Lung (tissue), 12 donors: ENCODE data around the gene TMEM250. TPM values are rescaled to one million over a fixed set of nuclear protein-coding genes. Genes with fewer than 3 reads are reported as not detected.

ENCODE experiments used
- ATAC-seq: fragments of 200-7000 bp; cut with Tn5 transposase; one replicate; pipeline ENCODE4 v1.9.1; 2020; ENCODE audit warnings: moderate number of reproducible peaks; ENCODE audit not compliant: insufficient read depth, low FRiP score
- DNase-seq, 3 donors: peaks; one replicate each; pipeline ENCODE4 v3.0.0-alpha.2; 2013 to 2017
- H3K27ac ChIP-seq, 2 donors: one replicate each; pipeline ENCODE4 v1.5.1; 2013; ENCODE audit warnings: mild to moderate bottlenecking in 2 of 2, moderate library complexity in 2 of 2, control low read depth in 1 of 2, inconsistent platforms in 1 of 2, low read depth in 1 of 2, low read length in 1 of 2
- H3K27me3 ChIP-seq, 3 donors: one replicate each; pipeline ENCODE4 v1.5.1; 2013; ENCODE audit warnings: low read length in 2 of 3; ENCODE audit not compliant: control insufficient read depth in 3 of 3, insufficient read depth in 3 of 3
- H3K36me3 ChIP-seq, 4 donors: one replicate each; pipeline ENCODE4 v1.5.1; 2013; ENCODE audit warnings: low read length in 4 of 4, mild to moderate bottlenecking in 1 of 4, moderate library complexity in 1 of 4; ENCODE audit not compliant: control insufficient read depth in 4 of 4, insufficient read depth in 4 of 4
- H3K4me1 ChIP-seq, 5 donors: one replicate each; pipeline ENCODE4 v1.5.1; 2013; ENCODE audit warnings: low read length in 5 of 5, mild to moderate bottlenecking in 2 of 5, moderate library complexity in 1 of 5; ENCODE audit not compliant: control insufficient read depth in 5 of 5, insufficient read depth in 5 of 5
- H3K4me3 ChIP-seq: one replicate; pipeline ENCODE4 v1.5.1; 2013; ENCODE audit warnings: mild to moderate bottlenecking, control low read depth, moderate library complexity
- H3K9ac ChIP-seq, 2 donors: one replicate each; pipeline ENCODE4 v1.5.1; 2013; ENCODE audit warnings: low read length in 2 of 2, control low read depth in 1 of 2; ENCODE audit not compliant: insufficient read depth in 1 of 2
- H3K9me3 ChIP-seq, 4 donors: one replicate each; pipeline ENCODE4 v1.5.1; 2013; ENCODE audit warnings: low read length in 3 of 4, mild to moderate bottlenecking in 1 of 4, moderate library complexity in 1 of 4; ENCODE audit not compliant: control insufficient read depth in 4 of 4, insufficient read depth in 3 of 4
- CTCF ChIP-seq: IDR thresholded peaks from 2 replicates; pipeline ENCODE4 v1.5.1; 2012; ENCODE audit warnings: mild to moderate bottlenecking; ENCODE audit errors: control extremely low read depth, extremely low read depth
- WGBS, 2 donors: extraction: QIAGEN DNeasy Blood & Tissue Kit; methylation state at CpG; one replicate each; pipeline ENCODE4 v1.1.7; 2013; 5-methylcytosine and 5-hydroxymethylcytosine counted together
- polyA plus RNA-seq, 2 donors: library from polyadenylated mRNA; stranded (reverse); fragments of 200-250 nt; gene quantifications; one replicate each; pipeline ENCODE4 v1.2.1, GENCODE V29; 2013
- total RNA-seq, 2 donors: library from RNA; depleted of rRNA in 1 of 2; stranded (reverse); fragments of >200 nt in 1 of 2; gene quantifications; one replicate each; pipeline ENCODE4 v1.2.1, GENCODE V29; 2014 to 2021
- donor health status: control.
- donor health status: control.
- donor health status: Bipolar disorder and iron deficiency.
- donor health status: healthy.
- donor health status: DM: yes; HTN: yes; CAD: no.

The TMEM250 gene
- total and polyA plus RNA-seq, 4 donors = 13.0 to 47.9 (median 27.2) TPM

- 0 to 1% methylated on average over 35 to 36 of the region's 36 CpGs for WGBS, 2 donors
- Histone ChIP-seq H3K9me3 (no peaks in the 10 kb centered on the region), H3K4me3 (peak overlapping the region; percentile 85), H3K9ac (no peak overlapping the region), H3K36me3 (peaks cover 0 to 18% (median 8%) of the 10 kb centered on the region in 4 donors), H3K27ac (peak overlapping the region; percentile 90 to 94), H3K27me3 (no peaks in the 10 kb centered on the region), H3K4me1 (peaks cover 0 to 21% (median 9%) of the 10 kb centered on the region in 5 donors)
- TF ChIP-seq CTCF = no peak
- ATAC-seq = peak; percentile 1
- DNase-seq = no peak
Measured at GRCh38 chr9:136117916-136118319, 757 bp downstream of the TMEM250 start.

GRCh38 chr9:136117291-136117915, 1.3 kb downstream of the TMEM250 start:
- H3K27ac ChIP-seq = peak overlapping the region; percentile 90 to 94
- DNase-seq (no peak), ATAC-seq (no peak)
- no peak for TF ChIP-seq CTCF
- H3K36me3 ChIP-seq = peaks cover 0 to 18% (median 8%) of the 10 kb centered on the region in 4 donors
- no peak overlapping the region for H3K9ac ChIP-seq
- no peaks in the 10 kb centered on the region for H3K9me3 ChIP-seq
- peaks cover 0 to 18% (median 9%) of the 10 kb centered on the region in 5 donors for H3K4me1 ChIP-seq
- no peaks in the 10 kb centered on the region for H3K27me3 ChIP-seq
- WGBS, 2 donors = 50 to 51% methylated on average over 23 of the region's 23 CpGs
- H3K4me3 ChIP-seq = peak overlapping the region; percentile 85

GRCh38 chr9:136116360-136117098, 2.1 kb downstream of the TMEM250 start:
- Histone ChIP-seq H3K27ac (no peak overlapping the region), H3K4me1 (peaks cover 0 to 19% (median 9%) of the 10 kb centered on the region in 5 donors), H3K9ac (no peak overlapping the region), H3K27me3 (no peaks in the 10 kb centered on the region), H3K4me3 (no peak overlapping the region), H3K9me3 (no peaks in the 10 kb centered on the region), H3K36me3 (peaks cover 0 to 18% (median 8%) of the 10 kb centered on the region in 4 donors)
- ATAC-seq = no peak
- no peak for TF ChIP-seq CTCF
- 97 to 98% methylated on average over 69 of the region's 69 CpGs for WGBS, 2 donors
- DNase-seq = no peak
